HG02840 (cell line): Measurements from ENCODE around the gene ANKRD9.
"Not testable (repeated sequence)": the region's sequence is repeated elsewhere in the genome, so short reads cannot be mapped to it uniquely, and the experiment has no call there.

Source experiments
- ATAC-seq: cut with Tn5 transposase; IDR thresholded peaks from one replicate; pipeline ENCODE4 v1.9.1; 2021; ENCODE audit warnings: mild to moderate bottlenecking, moderate library complexity, moderate number of reproducible peaks; ENCODE audit not compliant: unreplicated experiment, low FRiP score

The ANKRD9 gene

GRCh38 chr14:102538602-102539543, 29.3 kb upstream of the ANKRD9 start:
- no peak for ATAC-seq

- ATAC-seq = no peak
These were observed 28.5 kb upstream of the ANKRD9 start for GRCh38 chr14:102537981-102538601.

GRCh38 chr14:102532204-102532658, 22.7 kb upstream of the ANKRD9 start:
- no peak for ATAC-seq

GRCh38 chr14:102530828-102531478, 21.4 kb upstream of the ANKRD9 start:
- no peak for ATAC-seq

GRCh38 chr14:102528431-102529170, 19.0 kb upstream of the ANKRD9 start:
- no peak for ATAC-seq

GRCh38 chr14:102525929-102526497, 16.4 kb upstream of the ANKRD9 start:
- ATAC-seq = no peak

GRCh38 chr14:102525219-102525928, 15.8 kb upstream of the ANKRD9 start:
- peak; percentile 17 for ATAC-seq

- ATAC-seq = peak; percentile 94
These were observed 15.1 kb upstream of the ANKRD9 start for GRCh38 chr14:102524451-102525218.

- ATAC-seq = peak; percentile 10
These were observed 14.2 kb upstream of the ANKRD9 start for GRCh38 chr14:102523569-102524450.

GRCh38 chr14:102523200-102523568, 13.6 kb upstream of the ANKRD9 start:
- no peak for ATAC-seq

- ATAC-seq = not testable (repeated sequence)
These were observed 10.1 kb upstream of the ANKRD9 start for GRCh38 chr14:102519709-102520108.

GRCh38 chr14:102518063-102518648, 8.6 kb upstream of the ANKRD9 start:
- no peak for ATAC-seq

- no peak for ATAC-seq
These were observed 8.0 kb upstream of the ANKRD9 start for GRCh38 chr14:102517392-102518062.

GRCh38 chr14:102516531-102517391, 7.2 kb upstream of the ANKRD9 start:
- no peak for ATAC-seq

GRCh38 chr14:102514987-102515733, 5.6 kb upstream of the ANKRD9 start:
- ATAC-seq = no peak
